DOHH2 (cell line): ENCODE data around the gene VANGL1.

Experiments
- EZH2phosphoT487 ChIP-seq: fragments of 200-600 bp; sonication (generic); IDR thresholded peaks from 2 replicates; pipeline ENCODE4 v1.6.1; 2017; ENCODE audit warnings: borderline replicate concordance, mild to moderate bottlenecking, antibody characterized with exemption, low read length, moderate library complexity, mixed read lengths
- TF ChIP-seq, protein P1 (sequence below): fragments of 200-600 bp; sonication (generic); IDR thresholded peaks from one replicate; pipeline ENCODE4 v1.5.1; 2014; ENCODE audit warnings: antibody characterized with exemption, mild to moderate bottlenecking, low read depth, low read length; ENCODE audit not compliant: poor library complexity, severe bottlenecking

DNA sequence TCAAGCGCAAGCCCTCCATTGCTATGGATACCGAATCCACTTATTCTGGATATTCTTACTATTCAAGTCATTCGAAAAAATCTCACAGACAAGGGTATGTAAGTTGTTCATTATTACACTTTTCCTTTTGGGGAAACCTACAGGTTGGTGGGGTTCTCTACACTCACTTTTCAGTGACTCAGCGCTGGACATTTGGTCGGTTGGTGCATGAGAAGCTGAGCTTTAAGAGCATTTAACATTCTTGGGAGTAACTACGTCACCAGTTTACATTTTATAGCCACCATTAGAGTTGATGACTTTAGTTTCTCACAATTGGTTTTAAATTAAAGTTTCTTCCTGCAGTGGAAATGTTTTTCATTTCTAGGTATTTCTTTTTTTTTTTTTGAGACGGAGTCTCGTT, 9.6 kb downstream of the VANGL1 start:
- TF ChIP-seq, protein P1, sequence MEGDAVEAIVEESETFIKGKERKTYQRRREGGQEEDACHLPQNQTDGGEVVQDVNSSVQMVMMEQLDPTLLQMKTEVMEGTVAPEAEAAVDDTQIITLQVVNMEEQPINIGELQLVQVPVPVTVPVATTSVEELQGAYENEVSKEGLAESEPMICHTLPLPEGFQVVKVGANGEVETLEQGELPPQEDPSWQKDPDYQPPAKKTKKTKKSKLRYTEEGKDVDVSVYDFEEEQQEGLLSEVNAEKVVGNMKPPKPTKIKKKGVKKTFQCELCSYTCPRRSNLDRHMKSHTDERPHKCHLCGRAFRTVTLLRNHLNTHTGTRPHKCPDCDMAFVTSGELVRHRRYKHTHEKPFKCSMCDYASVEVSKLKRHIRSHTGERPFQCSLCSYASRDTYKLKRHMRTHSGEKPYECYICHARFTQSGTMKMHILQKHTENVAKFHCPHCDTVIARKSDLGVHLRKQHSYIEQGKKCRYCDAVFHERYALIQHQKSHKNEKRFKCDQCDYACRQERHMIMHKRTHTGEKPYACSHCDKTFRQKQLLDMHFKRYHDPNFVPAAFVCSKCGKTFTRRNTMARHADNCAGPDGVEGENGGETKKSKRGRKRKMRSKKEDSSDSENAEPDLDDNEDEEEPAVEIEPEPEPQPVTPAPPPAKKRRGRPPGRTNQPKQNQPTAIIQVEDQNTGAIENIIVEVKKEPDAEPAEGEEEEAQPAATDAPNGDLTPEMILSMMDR, result no peak
- TF ChIP-seq EZH2phosphoT487, result no peak
